OCI-LY7 (cell line): ENCODE measurements around the gene EEF1A2. TPM values are rescaled to one million over a fixed set of nuclear protein-coding genes. Genes with fewer than 3 reads are reported as not detected.

ENCODE experiments used
- BruUV-seq: library from RNA; stranded (reverse); fragments of 400-500 nt; replicated peaks from 2 replicates; lab custom pipeline; 2021; lab: Mats Ljungman, UMichigan
- CTCF ChIA-PET: fragments of 300-600 bp; sonication (Branson Sonifier 250); formaldehyde crosslinking; loops from one replicate; lab custom pipeline; 2022; ENCODE audit warnings: antibody characterized with exemption; ENCODE audit not compliant: unreplicated experiment; lab: Charles Lee
- POLR2A ChIA-PET: fragments of 300-600 bp; sonication (Branson Sonifier 250); formaldehyde crosslinking; loops from one replicate; lab custom pipeline; 2022; ENCODE audit warnings: antibody characterized with exemption; lab: Charles Lee
- DNase-seq: peaks from one replicate; pipeline ENCODE4 v3.0.0-alpha.2; 2015; ENCODE audit warnings: low spot score
- H2AFZ ChIP-seq: fragments of 200-600 bp; sonication (generic), shearing (Covaris generic); 2 replicates; pipeline ENCODE4 v1.6.1; 2014; ENCODE audit warnings: mild to moderate bottlenecking, antibody characterized with exemption, low read length, moderate library complexity
- H3K27ac ChIP-seq: fragments of 200-600 bp; sonication (generic); 2 replicates; pipeline ENCODE4 v1.5.1; 2014; ENCODE audit warnings: mixed run types, low read depth, mild to moderate bottlenecking, moderate library complexity, low read length, inconsistent platforms; ENCODE audit not compliant: poor library complexity, severe bottlenecking
- H3K36me3 ChIP-seq: fragments of 200-600 bp; sonication (generic); 2 replicates; pipeline ENCODE4 v1.6.1; 2014; ENCODE audit warnings: mild to moderate bottlenecking, antibody characterized with exemption, low read length, moderate library complexity, mixed read lengths; ENCODE audit not compliant: insufficient read depth
- H3K4me1 ChIP-seq: fragments of 200-600 bp; sonication (generic); 2 replicates; pipeline ENCODE4 v1.5.1; 2014; ENCODE audit warnings: mild to moderate bottlenecking, low read length; ENCODE audit not compliant: insufficient read depth, poor library complexity, severe bottlenecking
- H3K4me2 ChIP-seq: fragments of 200-600 bp; sonication (generic); 2 replicates; pipeline ENCODE4 v1.6.1; 2014; ENCODE audit warnings: mild to moderate bottlenecking, low read length
- H3K4me3 ChIP-seq: fragments of 200-600 bp; sonication (generic); 2 replicates; pipeline ENCODE4 v1.5.1; 2014; ENCODE audit warnings: mild to moderate bottlenecking, low read depth, low read length; ENCODE audit not compliant: poor library complexity, severe bottlenecking
- H3K79me2 ChIP-seq: fragments of 200-600 bp; sonication (generic); 2 replicates; pipeline ENCODE4 v1.6.1; 2016; ENCODE audit warnings: low read depth, mild to moderate bottlenecking, low read length, moderate library complexity, mixed read lengths; ENCODE audit not compliant: insufficient read depth
- H3K9me2 ChIP-seq: fragments of 200-600 bp; sonication (generic); 2 replicates; pipeline ENCODE4 v1.6.1; 2016; ENCODE audit warnings: mild to moderate bottlenecking, low read length, mixed read lengths; ENCODE audit not compliant: insufficient read depth
- H3K9me3 ChIP-seq: fragments of 200-600 bp; sonication (generic); 2 replicates; pipeline ENCODE4 v1.6.1; 2014; ENCODE audit warnings: mild to moderate bottlenecking, mixed run types, low read length, mixed read lengths
- H4K20me1 ChIP-seq: fragments of 200-600 bp; sonication (generic); 2 replicates; pipeline ENCODE4 v1.6.1; 2014; ENCODE audit warnings: mild to moderate bottlenecking, antibody characterized with exemption, low read length, moderate library complexity, mixed read lengths; ENCODE audit not compliant: insufficient read depth
- EZH2phosphoT487 ChIP-seq: fragments of 200-600 bp; sonication (generic); IDR thresholded peaks from 2 replicates; pipeline ENCODE4 v1.6.1; 2018; ENCODE audit warnings: low read depth, borderline replicate concordance, mild to moderate bottlenecking, mixed run types, antibody characterized with exemption, low read length, moderate library complexity, mixed read lengths
- intact Hi-C: fragments of 100-400 bp; cut with micrococcal nuclease; formaldehyde crosslinking; loops from one replicate; pipeline ENCODE4 v1.10.0; 2022; ENCODE audit not compliant: unreplicated experiment
- total RNA-seq, 2 experiments: library from RNA; depleted of rRNA in 1 of 2; stranded (reverse); fragments of >200 nt in 1 of 2; shearing (Covaris generic) in 1 of 2; gene quantifications; 2 replicates each; pipeline ENCODE4 v1.2.3, GENCODE V29; 2014 to 2022
- TF ChIP-seq, protein P1 (sequence below): fragments of 200-600 bp; sonication (generic); conservative IDR thresholded peaks from 2 replicates; pipeline ENCODE4 v1.5.1; 2014; ENCODE audit warnings: mild to moderate bottlenecking, antibody characterized with exemption, low read length, moderate library complexity, mixed read lengths

Gene EEF1A2
- total RNA-seq, 2 experiments from 2014 or later: 0.22 TPM; not detected in 1

DNA sequence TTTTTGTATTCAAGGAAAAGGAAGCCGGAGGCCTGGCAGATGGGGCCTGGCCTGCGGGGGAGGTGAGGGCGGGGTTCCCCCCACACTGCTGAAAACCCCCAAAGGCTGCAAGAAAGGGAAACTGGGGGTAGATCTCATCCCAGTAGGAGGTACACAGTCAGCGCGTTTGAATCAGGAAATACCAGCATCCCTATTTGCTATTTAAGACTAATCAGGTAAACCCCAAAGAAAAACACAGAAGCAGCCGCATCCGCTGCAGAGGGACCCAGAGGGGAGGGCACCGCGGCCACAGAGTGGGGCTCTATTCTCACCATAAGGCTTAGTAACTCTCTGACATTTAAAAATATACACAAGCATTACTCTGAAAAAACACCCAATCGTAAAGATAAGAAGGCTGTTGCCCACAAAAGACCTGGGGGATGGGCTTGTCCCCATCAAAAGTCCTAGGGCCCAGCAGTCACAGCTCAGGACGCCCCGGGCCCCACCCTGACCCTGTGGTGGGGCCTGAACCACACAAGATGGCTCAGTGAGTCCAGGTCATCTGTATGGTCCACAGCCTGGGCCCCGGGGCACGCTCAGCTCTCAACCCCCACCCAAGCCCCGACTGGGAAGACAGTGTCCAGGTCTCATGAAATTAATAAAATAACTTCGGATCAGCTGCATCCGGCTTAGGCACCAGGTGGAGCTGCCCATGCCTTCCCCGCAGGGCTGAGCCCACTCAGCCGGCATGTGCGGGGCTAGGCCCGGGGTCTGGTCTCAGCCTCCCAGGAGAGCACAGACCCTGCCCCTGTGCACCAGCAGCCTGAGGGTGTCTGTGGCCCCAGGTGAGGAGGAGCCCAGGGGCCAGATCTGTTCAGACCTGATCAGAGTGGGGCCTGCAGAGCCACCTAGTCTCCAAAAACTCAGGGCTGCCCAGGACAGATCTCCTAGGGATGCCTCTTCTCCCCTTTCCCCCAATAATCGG lies 57.5 kb downstream of the EEF1A2 start:
- H3K36me3 ChIP-seq: no peaks in the 10 kb centered on the region
- intact Hi-C loops: no loop called here
- no peak overlapping the region for H3K4me3 ChIP-seq
- H3K4me2 ChIP-seq: no peak overlapping the region
- no peak overlapping the region for H2AFZ ChIP-seq
- TF ChIP-seq, protein P1, sequence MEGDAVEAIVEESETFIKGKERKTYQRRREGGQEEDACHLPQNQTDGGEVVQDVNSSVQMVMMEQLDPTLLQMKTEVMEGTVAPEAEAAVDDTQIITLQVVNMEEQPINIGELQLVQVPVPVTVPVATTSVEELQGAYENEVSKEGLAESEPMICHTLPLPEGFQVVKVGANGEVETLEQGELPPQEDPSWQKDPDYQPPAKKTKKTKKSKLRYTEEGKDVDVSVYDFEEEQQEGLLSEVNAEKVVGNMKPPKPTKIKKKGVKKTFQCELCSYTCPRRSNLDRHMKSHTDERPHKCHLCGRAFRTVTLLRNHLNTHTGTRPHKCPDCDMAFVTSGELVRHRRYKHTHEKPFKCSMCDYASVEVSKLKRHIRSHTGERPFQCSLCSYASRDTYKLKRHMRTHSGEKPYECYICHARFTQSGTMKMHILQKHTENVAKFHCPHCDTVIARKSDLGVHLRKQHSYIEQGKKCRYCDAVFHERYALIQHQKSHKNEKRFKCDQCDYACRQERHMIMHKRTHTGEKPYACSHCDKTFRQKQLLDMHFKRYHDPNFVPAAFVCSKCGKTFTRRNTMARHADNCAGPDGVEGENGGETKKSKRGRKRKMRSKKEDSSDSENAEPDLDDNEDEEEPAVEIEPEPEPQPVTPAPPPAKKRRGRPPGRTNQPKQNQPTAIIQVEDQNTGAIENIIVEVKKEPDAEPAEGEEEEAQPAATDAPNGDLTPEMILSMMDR: no peak
- TF ChIP-seq EZH2phosphoT487: no peak
- H3K9me3 ChIP-seq: 0 out of 2 replicates have a peak, but pooled peaks cover 5% of the 10 kb centered on the region
- no TSS peak for BruUV-seq
- H3K79me2 ChIP-seq: no peaks in the 10 kb centered on the region
- no peaks in the 10 kb centered on the region for H4K20me1 ChIP-seq
- no peaks in the 10 kb centered on the region for H3K9me2 ChIP-seq
- POLR2A ChIA-PET: interaction anchor here (0.8 kb wide), 1 partner anchor 53 kb away, joined by 4 read pairs; no protein-coding TSS in a partner anchor
- DNase-seq: no peak
- CTCF ChIA-PET: no interaction called here
- no peaks in the 10 kb centered on the region for H3K4me1 ChIP-seq
- H3K27ac ChIP-seq: no peak overlapping the region

DNA sequence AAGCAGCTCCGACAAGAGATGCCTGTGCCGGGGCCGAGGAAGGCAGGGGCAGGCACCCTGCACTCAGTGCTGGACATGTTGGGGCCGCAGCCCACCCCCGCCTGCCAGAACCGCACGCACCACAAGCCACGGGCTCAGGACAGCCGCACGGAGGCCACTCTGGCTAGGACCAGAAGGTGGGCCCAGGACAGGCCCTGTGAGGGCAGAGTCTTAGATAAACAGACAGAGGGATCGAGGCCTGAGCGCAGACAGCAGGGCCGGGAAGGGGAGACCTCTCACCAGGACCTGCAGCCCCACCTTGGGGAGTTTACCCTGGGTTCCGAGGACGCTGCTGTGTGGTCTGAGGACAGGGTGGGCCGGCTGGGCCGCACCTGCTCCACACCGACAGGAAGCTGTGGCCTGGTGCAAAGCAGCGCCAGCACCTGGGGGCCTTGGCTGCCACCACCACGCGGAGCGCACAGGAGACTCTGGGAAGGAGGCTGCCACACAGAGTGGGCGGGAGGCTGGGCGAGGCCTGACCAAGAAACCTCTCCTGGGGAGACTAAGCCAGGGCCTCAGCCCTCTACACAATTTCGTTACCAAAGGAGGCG lies 58.4 kb downstream of the EEF1A2 start:
- no peak for DNase-seq
- ChIA-PET CTCF (no interaction called here), POLR2A (no interaction called here)
- no peaks in the 10 kb centered on the region for H3K36me3 ChIP-seq
- H2AFZ ChIP-seq: no peak overlapping the region
- no peak overlapping the region for H3K4me3 ChIP-seq
- H3K9me3 ChIP-seq: 0 out of 2 replicates have a peak, but pooled peaks cover 5% of the 10 kb centered on the region
- no peak overlapping the region for H3K27ac ChIP-seq
- no peaks in the 10 kb centered on the region for H4K20me1 ChIP-seq
- TF ChIP-seq, protein P1: no peak
- no peak for TF ChIP-seq EZH2phosphoT487
- intact Hi-C loops: no loop called here
- no peaks in the 10 kb centered on the region for H3K4me1 ChIP-seq
- BruUV-seq: no TSS peak
- no peaks in the 10 kb centered on the region for H3K9me2 ChIP-seq
- H3K79me2 ChIP-seq: no peaks in the 10 kb centered on the region
- no peak overlapping the region for H3K4me2 ChIP-seq
